A549 (cell line): ENCODE measurements around the gene TMEM9. TPM values are rescaled to one million over a fixed set of nuclear protein-coding genes. Genes with fewer than 3 reads are reported as not detected.
A peak's percentile ranks its signal among the peaks of the same experiment; 100 is the strongest.

Experiments
- ATAC-seq, 2 experiments: fragments of 200-7000 bp in 1 of 2; fragments of >200 bp in 1 of 2; cut with Nextera tagmentation in 1 of 2; cut with Tn5 transposase in 1 of 2; 3 replicates each; pipeline versions ENCODE4 v1.8.0 to v1.9.1; 2018 to 2020; ENCODE audit warnings: mild to moderate bottlenecking in 1 of 2, moderate library complexity in 1 of 2
- CTCF ChIA-PET: fragments of 300-600 bp; sonication (Branson Sonifier 250); formaldehyde crosslinking; extraction: SDS; loops from one replicate; lab custom pipeline; 2021; ENCODE audit warnings: antibody characterized with exemption, inconsistent platforms; lab: Yijun Ruan, JAX
- POLR2A ChIA-PET: fragments of 350-600 bp; formaldehyde crosslinking; extraction: SDS; loops from one replicate; lab custom pipeline; 2021; ENCODE audit warnings: antibody characterized with exemption, inconsistent platforms; lab: Yijun Ruan, JAX
- DNase-seq, 2 experiments: peaks; one replicate each; pipeline versions ENCODE4 v3.0.0 to v3.0.0-alpha.2; 2011 to 2016; ENCODE audit warnings: low read depth in 1 of 2, low spot score in 1 of 2
- FAIRE-seq: peaks from 2 replicates; lab custom pipeline; 2011; peaks lifted over from hg19 to GRCh38; lab: Jason Lieb, UNC
- H3K27ac ChIP-seq, 2 experiments: fragments of >200 bp; sonication (Bioruptor Twin); formaldehyde crosslinking; 3 replicates each; pipeline ENCODE4 v1.5.1; 2016 to 2017
- H3K4me1 ChIP-seq: fragments of >200 bp; sonication (Bioruptor Twin); formaldehyde crosslinking; 3 replicates; pipeline ENCODE4 v1.6.1; 2016
- H3K4me2 ChIP-seq: fragments of >200 bp; sonication (Bioruptor Twin); formaldehyde crosslinking; 3 replicates; pipeline ENCODE4 v1.6.1; 2016
- H3K4me3 ChIP-seq: fragments of >200 bp; sonication (Bioruptor Twin); formaldehyde crosslinking; 3 replicates; pipeline ENCODE4 v1.5.1; 2016
- H3K9me3 ChIP-seq: fragments of >200 bp; sonication (Bioruptor Twin); formaldehyde crosslinking; 3 replicates; pipeline ENCODE4 v1.6.1; 2016
- BHLHE40 ChIP-seq: IDR thresholded peaks from 2 replicates; pipeline ENCODE4 v1.6.1; 2012; ENCODE audit warnings: low read depth, low read length, inconsistent platforms
- CTCF ChIP-seq: fragments of >200 bp; sonication (Bioruptor Twin); formaldehyde crosslinking; IDR thresholded peaks from 3 replicates; pipeline ENCODE4 v1.5.1; 2016
- EHMT2 ChIP-seq: fragments of 200-600 bp; sonication (generic); IDR thresholded peaks from 2 replicates; pipeline ENCODE4 v1.6.1; 2016; ENCODE audit warnings: antibody characterized with exemption, low read depth, mild to moderate bottlenecking, moderate library complexity
- HES2 ChIP-seq: fragments of >200 bp; sonication (Bioruptor Twin); formaldehyde crosslinking; IDR thresholded peaks from 2 replicates; pipeline ENCODE4 v1.6.1; 2016
- HOXB13 ChIP-seq: fragments of 250-450 bp; sonication (Bioruptor Pico); IDR thresholded peaks from 2 replicates; pipeline ENCODE4 v1.5.0; 2020; ENCODE audit warnings: low read depth, mild to moderate bottlenecking, moderate library complexity
- HOXB5 ChIP-seq: fragments of 250-450 bp; sonication (Bioruptor Pico); IDR thresholded peaks from 2 replicates; pipeline ENCODE4 v1.5.0; 2020; ENCODE audit warnings: mild to moderate bottlenecking, moderate library complexity
- JUN ChIP-seq, 2 experiments: fragments of >200 bp; sonication (Bioruptor Twin); formaldehyde crosslinking; IDR thresholded peaks; 2 replicates in 1 of 2; 3 replicates in 1 of 2; pipeline ENCODE4 v1.6.1; 2016 to 2017
- KDM5A ChIP-seq: fragments of 200-600 bp; sonication (generic); IDR thresholded peaks from 2 replicates; pipeline ENCODE4 v1.6.1; 2016; ENCODE audit warnings: antibody characterized with exemption, mild to moderate bottlenecking
- MAZ ChIP-seq: fragments of 150-350 bp; IDR thresholded peaks from 2 replicates; pipeline ENCODE4 v1.6.1; 2014; ENCODE audit warnings: antibody characterized with exemption, low read depth, low read length, borderline replicate concordance
- MYC ChIP-seq: IDR thresholded peaks from 2 replicates; pipeline ENCODE4 v1.6.1; 2012; ENCODE audit warnings: mild to moderate bottlenecking, inconsistent platforms, low read length, improper control_type of control experiment, borderline replicate concordance
- NPAS2 ChIP-seq: fragments of 250-450 bp; sonication (Bioruptor Pico); IDR thresholded peaks from 2 replicates; pipeline ENCODE4 v1.8.0; 2022; ENCODE audit warnings: mild to moderate bottlenecking, moderate library complexity, borderline replicate concordance
- RARB ChIP-seq: fragments of 250-450 bp; sonication (Bioruptor Pico); IDR thresholded peaks from 2 replicates; pipeline ENCODE4 v1.8.0; 2021; ENCODE audit warnings: mild to moderate bottlenecking, moderate library complexity
- RCOR1 ChIP-seq: fragments of 150-350 bp; IDR thresholded peaks from 2 replicates; pipeline ENCODE4 v1.6.1; 2014; ENCODE audit warnings: antibody characterized with exemption, low read length, low read depth
- RFX5 ChIP-seq: fragments of 450-650 bp; IDR thresholded peaks from 2 replicates; pipeline ENCODE4 v1.7.1; 2014; ENCODE audit warnings: antibody characterized with exemption, mild to moderate bottlenecking, moderate library complexity
- RNF2 ChIP-seq: fragments of 200-600 bp; sonication (generic); IDR thresholded peaks from 2 replicates; pipeline ENCODE4 v1.6.1; 2016; ENCODE audit warnings: low read depth, mild to moderate bottlenecking, antibody characterized with exemption, moderate library complexity, borderline replicate concordance
- SMC3 ChIP-seq: fragments of >200 bp; sonication (Bioruptor Twin); formaldehyde crosslinking; IDR thresholded peaks from 3 replicates; pipeline ENCODE4 v1.6.1; 2018; ENCODE audit warnings: inconsistent platforms
- SREBF2 ChIP-seq: fragments of 450-650 bp; IDR thresholded peaks from 2 replicates; pipeline ENCODE4 v1.6.1; 2014; ENCODE audit warnings: mild to moderate bottlenecking, moderate library complexity
- ZFP36 ChIP-seq: fragments of 450-650 bp; IDR thresholded peaks from 2 replicates; pipeline ENCODE4 v1.6.1; 2014; ENCODE audit warnings: borderline replicate concordance; ENCODE audit not compliant: partially characterized antibody
- ZSCAN20 ChIP-seq: fragments of 250-450 bp; sonication (Bioruptor Pico); IDR thresholded peaks from 2 replicates; pipeline ENCODE4 v1.8.0; 2022; ENCODE audit warnings: mild to moderate bottlenecking, moderate library complexity
- WGBS: methylation state at CpG from one replicate; pipeline ENCODE4 v1.1.6; 2017; ENCODE audit errors: missing lambda C conversion rate; 5-methylcytosine and 5-hydroxymethylcytosine counted together
- polyA plus RNA-seq, 4 experiments: library from polyadenylated mRNA; depleted of rRNA in 3 of 4; stranded (reverse); fragments of >200 nt; fragmentation: RNase III in 1 of 4; extraction: RNeasy Plus Mini Kit Qiagen cat#74134 plus additional on column Dnase treatment in 1 of 4; gene quantifications; 2 replicates in 3 of 4; 3 replicates in 1 of 4; pipeline ENCODE4 v1.2.3, GENCODE V29; 2011 to 2017

The TMEM9 gene
- polyA plus RNA-seq, 2 of the 4 experiments (the other 2 are of a cell fraction): 86.8 to 97.0 TPM

DNA sequence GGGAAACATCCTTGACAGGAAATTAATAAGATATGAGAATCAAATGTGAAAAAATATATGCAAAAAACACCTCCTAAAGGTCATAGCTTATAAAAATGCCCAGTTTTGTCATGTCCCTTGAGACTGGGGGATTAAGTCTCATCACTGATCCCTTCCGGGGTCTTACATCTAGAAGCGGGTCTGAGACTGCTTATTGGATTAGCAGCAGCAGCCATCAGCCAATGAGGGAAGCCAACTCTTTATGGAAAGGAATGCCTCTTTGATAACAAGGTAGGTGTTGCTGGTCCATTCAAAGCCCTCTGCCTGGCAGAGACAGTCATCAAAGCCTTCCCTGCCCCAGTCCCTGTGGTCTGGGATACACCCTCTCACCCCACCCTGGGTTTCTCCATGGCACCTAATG, 38.2 kb downstream of the TMEM9 start:
- Histone ChIP-seq H3K27ac (no peak overlapping the region), H3K9me3 (no peaks in the 10 kb centered on the region), H3K4me3 (no peak overlapping the region), H3K4me1 (peaks cover 8% of the 10 kb centered on the region), H3K4me2 (no peak overlapping the region)
- ChIA-PET CTCF (interaction anchor here (0.9 to 7.4 kb wide), 9 partner anchors 10 to 144 kb away, joined by 3 to 84 read pairs (median 11); partner anchors contain the start of gene ASCL5), POLR2A (no interaction called here)
- DNase-seq (no peak), FAIRE-seq (no peak), ATAC-seq (no peak)
- no peak for TF ChIP-seq CTCF
- TF ChIP-seq RARB (CRISPR knock-in tag): no peak
- no peak for TF ChIP-seq MYC
- TF ChIP-seq RNF2: no peak
- TF ChIP-seq SMC3: no peak
- 90% methylated on average over 2 of the region's 2 CpGs for WGBS

GRCh38 chr1:201115390-201115937, 38.8 kb downstream of the TMEM9 start:
- POLR2A ChIA-PET: interaction anchor here (1.6 to 2.1 kb wide), 2 partner anchors 144 to 557 kb away, joined by 8 to 9 read pairs; no protein-coding TSS in a partner anchor
- TF ChIP-seq MAZ (no peak), RFX5 (no peak), KDM5A (no peak), ZSCAN20 (no peak), HOXB13 (CRISPR knock-in tag) (no peak), ZFP36 (no peak), JUN (IDR thresholded peaks at IDR 0.05) (no peak), HOXB5 (CRISPR knock-in tag) (no peak), EHMT2 (no peak), HES2 (no peak), NPAS2 (no peak), BHLHE40 (no peak), CTCF (no peak), SREBF2 (no peak), RCOR1 (no peak)
- H3K4me2 ChIP-seq: peak overlapping the region; percentile 87
- peak overlapping the region; percentile 80; the same call in 2 of the 3 replicates for H3K4me3 ChIP-seq
- H3K4me1 ChIP-seq: peaks cover 8% of the 10 kb centered on the region
- CTCF ChIA-PET: interaction anchor here (0.8 to 7.4 kb wide), 11 partner anchors 11 to 556 kb away, joined by 3 to 84 read pairs (median 8); partner anchors contain the start of gene ASCL5
- peak overlapping the region; percentile 87 to 89; a peak in 4 of 6 replicates for H3K27ac ChIP-seq
- ATAC-seq (no peak), DNase-seq (no peak), FAIRE-seq (no peak)
- 98% methylated on average over 13 of the region's 25 CpGs for WGBS
- no peaks in the 10 kb centered on the region for H3K9me3 ChIP-seq
